Stimulated activated memory B cell treated with anti-CD40 and anti-IgM and Interleukin-4, amounts not matched to agents 10 μg/mL and 1 μg/mL and 100 μg/mL, for 72 hours (primary cell): Measurements from ENCODE around the gene EIF4E2.
A peak's percentile ranks its signal among the peaks of the same experiment; 100 is the strongest.
"Not testable (repeated sequence)": the region's sequence is repeated elsewhere in the genome, so short reads cannot be mapped to it uniquely, and the experiment has no call there.

ENCODE experiments used
- ATAC-seq: fragments of 150-1000 bp; cut with Tn5 transposase; 2 replicates; pipeline ENCODE4 v1.10.0; 2021
- H3K27ac Mint-ChIP-seq: one replicate; pipeline ENCODE4 v1.8.0; 2022; ENCODE audit warnings: mild to moderate bottlenecking, mixed read lengths
- H3K27me3 Mint-ChIP-seq: one replicate; pipeline ENCODE4 v1.8.0; 2022; ENCODE audit warnings: mixed read lengths
- H3K36me3 Mint-ChIP-seq: one replicate; pipeline ENCODE4 v1.8.0; 2022; ENCODE audit warnings: mixed read lengths
- H3K4me1 Mint-ChIP-seq: one replicate; pipeline ENCODE4 v1.8.0; 2022; ENCODE audit warnings: mixed read lengths
- H3K4me3 Mint-ChIP-seq: one replicate; pipeline ENCODE4 v1.8.0; 2022; ENCODE audit warnings: mild to moderate bottlenecking, moderate library complexity, mixed read lengths
- H3K9me3 Mint-ChIP-seq: one replicate; pipeline ENCODE4 v1.8.0; 2022; ENCODE audit warnings: mixed read lengths

The EIF4E2 gene

DNA sequence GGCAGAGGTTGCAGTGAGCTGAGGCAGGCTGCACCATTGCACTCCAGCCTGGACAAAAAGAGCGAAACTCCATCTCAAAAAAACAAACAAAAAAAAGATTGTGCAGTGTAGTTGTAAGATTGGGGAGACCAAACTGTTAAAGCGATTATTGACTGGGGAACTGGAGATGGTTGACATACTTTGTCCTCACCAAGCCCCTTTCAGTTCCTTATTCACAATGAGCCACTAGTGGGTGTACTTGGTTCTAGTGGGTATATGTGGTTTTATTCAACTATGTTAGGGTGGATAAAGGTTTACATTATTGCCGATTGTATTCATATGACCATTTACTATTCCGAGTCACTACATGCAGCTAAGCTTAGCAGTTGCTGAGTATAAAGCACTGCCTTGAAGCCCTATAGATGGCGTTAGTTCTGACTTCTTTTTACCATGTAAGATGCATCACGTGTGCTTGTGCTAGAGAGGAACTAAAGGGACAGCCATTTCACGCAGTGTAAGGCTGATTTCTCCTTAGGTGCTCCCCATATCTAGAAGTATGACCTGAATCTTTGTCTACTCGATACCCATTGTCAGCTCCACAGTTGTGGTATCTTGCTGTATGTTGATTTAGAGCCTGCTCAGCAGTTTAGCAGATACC, 12.1 kb downstream of the EIF4E2 start:
- Mint-ChIP-seq H3K4me1 (peaks cover 6% of the 10 kb centered on the region), H3K27ac (peak overlapping the region; percentile 64), H3K4me3 (no peak overlapping the region), H3K9me3 (no peaks in the 10 kb centered on the region), H3K36me3 (peaks cover 77% of the 10 kb centered on the region), H3K27me3 (no peaks in the 10 kb centered on the region)
- ATAC-seq, result peak; percentile 83

DNA sequence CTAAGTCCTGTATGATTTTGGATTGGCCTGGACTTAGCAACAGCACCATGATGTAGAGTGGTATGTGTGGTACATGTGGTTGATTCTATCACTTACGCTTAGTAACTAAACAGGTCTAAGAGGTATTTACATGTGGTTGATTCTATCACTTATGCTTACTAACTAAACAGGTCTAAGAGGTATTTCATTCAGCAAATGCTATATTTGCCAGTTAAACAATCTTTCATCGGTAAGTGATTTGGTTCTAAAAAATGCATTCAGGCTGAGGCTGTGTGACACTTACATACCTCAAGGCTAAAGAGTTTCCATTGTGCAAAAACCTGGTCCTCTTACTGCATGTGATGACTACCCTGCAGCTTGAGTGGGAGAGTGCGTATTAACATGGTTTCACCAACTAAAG, 13.1 kb downstream of the EIF4E2 start:
- H3K9me3 Mint-ChIP-seq, result no peaks in the 10 kb centered on the region
- H3K4me3 Mint-ChIP-seq, result no peak overlapping the region
- H3K36me3 Mint-ChIP-seq, result peaks cover 81% of the 10 kb centered on the region
- H3K27me3 Mint-ChIP-seq, result no peaks in the 10 kb centered on the region
- no peak for ATAC-seq
- H3K4me1 Mint-ChIP-seq, result peaks cover 6% of the 10 kb centered on the region
- peak overlapping the region; percentile 64 for H3K27ac Mint-ChIP-seq

DNA sequence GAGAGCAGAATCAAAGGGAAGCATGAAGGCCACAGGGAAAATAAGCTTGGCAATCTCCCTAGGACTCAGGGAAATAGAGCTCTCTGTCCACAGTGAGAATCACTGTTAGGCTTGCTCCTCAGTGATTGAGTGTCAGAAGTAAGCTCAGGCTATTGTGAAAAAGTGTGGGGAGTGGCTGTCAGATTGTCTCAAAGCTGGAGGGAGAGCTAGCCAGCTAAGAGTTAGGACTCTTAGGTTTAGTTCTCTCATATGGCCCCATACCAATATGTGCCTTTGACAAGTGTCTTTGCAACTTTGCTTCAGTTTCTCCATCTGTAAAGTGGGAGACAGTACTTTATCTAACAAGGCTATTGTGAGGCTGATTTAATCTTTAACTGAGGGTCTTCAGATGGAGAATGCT, 17.2 kb downstream of the EIF4E2 start:
- Mint-ChIP-seq H3K9me3 (no peaks in the 10 kb centered on the region), H3K27me3 (no peaks in the 10 kb centered on the region), H3K36me3 (peaks cover 82% of the 10 kb centered on the region), H3K4me3 (no peak overlapping the region), H3K27ac (no peak overlapping the region), H3K4me1 (no peaks in the 10 kb centered on the region)
- ATAC-seq, result no peak

DNA sequence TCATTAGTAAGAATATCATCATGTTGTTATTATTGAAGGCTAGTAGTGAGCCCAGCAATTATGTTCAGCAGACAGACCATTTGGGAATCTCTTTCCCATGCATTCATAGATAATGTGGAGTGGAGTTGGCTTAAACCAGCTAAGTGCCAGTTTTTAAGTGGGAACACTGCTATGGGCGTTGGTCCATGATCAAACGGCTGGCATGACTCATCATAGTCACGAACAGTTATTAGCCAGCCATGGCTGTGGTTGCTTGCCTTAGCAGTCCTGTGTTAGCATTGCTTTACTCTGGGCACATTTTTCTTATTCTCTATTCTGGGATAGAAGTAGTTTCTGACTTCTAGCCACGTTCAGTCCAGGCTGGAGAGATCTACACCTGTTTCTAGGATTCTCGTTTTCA, 17.7 kb downstream of the EIF4E2 start:
- Mint-ChIP-seq H3K27ac (no peak overlapping the region), H3K4me1 (no peaks in the 10 kb centered on the region), H3K36me3 (peaks cover 78% of the 10 kb centered on the region), H3K4me3 (no peak overlapping the region), H3K27me3 (no peaks in the 10 kb centered on the region), H3K9me3 (no peaks in the 10 kb centered on the region)
- no peak for ATAC-seq

DNA sequence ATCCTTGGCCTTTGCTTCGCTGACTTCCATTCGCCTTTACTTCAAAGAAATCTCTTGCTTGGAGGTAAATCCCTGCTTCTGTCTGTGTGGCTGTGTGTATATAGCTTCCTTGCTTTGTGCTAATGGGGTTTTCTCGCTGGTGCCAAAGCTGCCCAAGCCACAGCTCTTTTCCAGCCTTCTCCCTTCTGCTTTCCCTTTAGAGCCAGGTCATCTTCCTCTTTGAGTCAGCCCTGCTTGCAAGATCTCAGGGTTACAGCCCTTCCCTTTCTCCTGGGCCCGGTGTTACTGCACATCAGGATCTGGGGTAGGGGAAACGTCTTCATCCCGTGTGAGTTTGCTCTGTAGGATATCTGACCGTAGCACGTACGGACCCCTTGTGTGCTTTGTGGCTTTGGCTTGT, 19.1 kb downstream of the EIF4E2 start:
- no peaks in the 10 kb centered on the region for H3K4me1 Mint-ChIP-seq
- peaks cover 80% of the 10 kb centered on the region for H3K36me3 Mint-ChIP-seq
- H3K4me3 Mint-ChIP-seq, result no peak overlapping the region
- no peak for ATAC-seq
- no peak overlapping the region for H3K27ac Mint-ChIP-seq
- H3K9me3 Mint-ChIP-seq, result no peaks in the 10 kb centered on the region
- no peaks in the 10 kb centered on the region for H3K27me3 Mint-ChIP-seq

DNA sequence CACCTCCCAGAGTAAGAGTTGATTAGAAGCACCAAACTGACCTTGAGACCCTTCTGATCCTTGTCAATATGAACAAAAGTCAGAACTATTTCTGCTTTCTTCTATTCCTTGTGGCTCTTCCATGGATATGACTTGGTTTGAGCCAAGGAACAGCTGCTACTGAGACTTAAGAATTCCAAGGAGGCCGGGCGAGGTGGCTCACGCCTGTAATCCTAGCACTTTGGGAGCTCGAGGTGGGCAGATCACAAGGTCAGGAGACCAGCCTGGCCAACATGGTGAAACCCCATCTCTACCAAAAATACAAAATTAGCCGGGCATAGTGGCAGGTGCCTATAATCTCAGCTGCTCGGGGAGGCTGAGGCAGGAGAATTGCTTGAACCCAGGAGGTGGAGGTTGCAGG, 20.0 kb downstream of the EIF4E2 start:
- ATAC-seq, H3K9me3 Mint-ChIP-seq, H3K4me3 Mint-ChIP-seq, H3K27ac Mint-ChIP-seq, H3K27me3 Mint-ChIP-seq, H3K4me1 Mint-ChIP-seq: not testable (repeated sequence)
- peaks cover 80% of the 10 kb centered on the region for H3K36me3 Mint-ChIP-seq

DNA sequence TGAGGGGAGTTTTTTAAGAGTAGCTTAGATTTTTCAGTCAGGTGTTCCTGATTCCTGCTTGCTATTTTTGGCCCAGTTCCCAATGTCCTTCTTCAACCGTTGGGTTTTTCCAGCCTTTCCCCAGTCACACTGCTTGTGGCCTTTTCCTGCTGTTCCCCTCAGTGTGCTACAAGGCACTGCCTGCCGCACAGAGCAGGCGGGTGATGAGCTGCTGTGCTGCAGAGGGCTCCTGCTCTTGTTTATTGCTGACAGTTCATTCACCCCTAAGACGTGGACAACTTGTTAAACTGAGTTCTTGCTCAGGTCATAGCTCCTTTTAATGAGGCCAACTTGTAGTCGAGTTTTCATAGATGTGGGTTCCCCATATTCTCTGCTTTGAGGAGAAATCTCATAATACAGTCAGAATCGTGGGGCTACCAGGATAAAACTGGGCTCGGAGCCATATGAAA, 20.6 kb downstream of the EIF4E2 start:
- peaks cover 80% of the 10 kb centered on the region for H3K36me3 Mint-ChIP-seq
- no peak overlapping the region for H3K27ac Mint-ChIP-seq
- ATAC-seq, result no peak
- no peaks in the 10 kb centered on the region for H3K4me1 Mint-ChIP-seq
- H3K9me3 Mint-ChIP-seq, result no peaks in the 10 kb centered on the region
- H3K4me3 Mint-ChIP-seq, result no peak overlapping the region
- H3K27me3 Mint-ChIP-seq, result no peaks in the 10 kb centered on the region

DNA sequence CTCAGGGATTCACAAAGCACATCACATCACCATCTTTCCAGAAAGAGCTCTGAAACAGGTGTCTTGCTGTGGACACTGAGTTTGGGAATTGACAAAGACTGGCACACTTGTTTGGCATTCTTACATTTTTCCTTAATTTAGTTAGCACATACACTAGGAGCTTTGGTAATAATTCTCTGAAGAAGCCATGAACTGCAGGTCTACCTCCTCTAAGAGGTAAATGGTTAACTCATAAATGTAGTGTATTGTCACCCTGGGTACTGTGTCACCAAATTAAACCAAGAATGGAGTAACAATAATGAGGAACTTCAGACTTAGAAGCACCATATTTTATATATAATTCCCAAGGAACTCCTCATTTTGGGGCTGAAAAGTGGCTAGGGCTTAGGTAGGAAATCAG, 22.6 kb downstream of the EIF4E2 start:
- Mint-ChIP-seq H3K36me3 (peaks cover 76% of the 10 kb centered on the region), H3K27me3 (no peaks in the 10 kb centered on the region), H3K4me3 (no peak overlapping the region), H3K4me1 (no peaks in the 10 kb centered on the region), H3K27ac (no peak overlapping the region), H3K9me3 (no peaks in the 10 kb centered on the region)
- ATAC-seq, result no peak

DNA sequence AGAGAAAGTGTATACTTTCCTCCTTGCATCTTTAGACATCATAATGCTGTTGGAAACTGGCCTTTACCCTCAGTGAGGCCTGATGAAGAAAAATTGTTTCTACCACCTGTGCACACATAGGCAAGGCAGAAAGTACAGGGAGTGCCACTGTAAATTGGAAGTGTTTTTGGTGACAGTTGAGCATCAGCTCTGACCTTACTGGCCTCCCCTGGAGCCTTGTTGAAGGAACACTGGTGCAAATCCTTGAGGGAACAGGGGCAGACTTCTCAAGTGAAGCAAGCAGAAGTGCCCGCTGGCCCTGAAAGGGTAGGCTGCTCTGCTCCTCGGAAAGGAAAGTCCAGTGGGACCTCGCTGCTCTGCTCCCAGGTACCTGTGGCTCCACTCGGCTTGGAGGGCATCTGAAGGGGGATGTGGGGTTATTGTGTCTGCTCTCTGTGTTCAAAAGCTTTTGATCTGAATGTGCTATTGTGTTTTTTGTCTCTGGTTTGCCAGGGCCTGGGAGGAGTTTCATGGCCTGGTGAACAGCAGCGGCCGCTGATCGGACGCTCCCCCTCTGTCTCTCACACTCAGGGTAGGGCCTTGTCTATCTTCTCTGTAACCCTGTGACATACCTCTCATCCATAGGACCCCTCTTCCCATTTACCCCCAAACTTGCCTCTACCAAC, 23.4 kb downstream of the EIF4E2 start:
- no peak for ATAC-seq
- Mint-ChIP-seq H3K27me3 (no peaks in the 10 kb centered on the region), H3K27ac (no peak overlapping the region), H3K9me3 (no peaks in the 10 kb centered on the region), H3K4me3 (no peak overlapping the region), H3K36me3 (peaks cover 70% of the 10 kb centered on the region), H3K4me1 (no peaks in the 10 kb centered on the region)

DNA sequence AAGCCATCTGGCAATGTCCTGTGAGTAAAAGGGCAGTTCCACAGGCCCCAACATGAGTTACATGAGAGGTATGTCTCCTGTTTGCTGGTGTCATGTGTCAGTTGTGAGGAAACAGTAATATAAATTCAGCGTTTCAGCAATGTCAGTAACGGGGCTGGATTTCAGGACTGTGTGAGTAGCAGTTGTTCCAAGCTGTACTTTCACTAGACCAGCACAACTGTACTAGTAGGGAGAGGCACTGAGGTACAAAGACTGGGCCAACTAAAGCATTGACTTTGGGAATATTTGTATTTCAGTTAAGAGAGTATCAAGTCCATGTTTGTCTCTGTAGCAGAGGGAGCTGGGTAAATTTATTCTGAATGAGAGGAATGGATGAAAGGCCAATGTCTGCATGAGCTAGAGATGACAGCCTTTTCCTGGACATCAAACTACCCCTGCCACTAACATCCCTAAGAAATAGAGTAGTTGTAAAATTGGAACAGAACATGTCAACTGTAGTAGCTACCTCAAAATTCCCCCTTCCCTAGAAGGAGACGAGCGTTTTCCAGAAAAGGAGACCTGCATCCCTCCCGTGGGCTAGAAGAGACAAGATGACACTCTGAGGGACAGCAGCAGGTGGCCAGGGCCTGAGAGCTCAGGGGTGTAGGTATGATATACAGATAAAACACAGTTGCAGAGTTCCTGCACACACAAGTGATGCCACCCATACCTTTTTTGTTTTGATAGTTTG, 24.4 kb downstream of the EIF4E2 start:
- no peak overlapping the region for H3K27ac Mint-ChIP-seq
- no peak overlapping the region for H3K4me3 Mint-ChIP-seq
- peaks cover 61% of the 10 kb centered on the region for H3K36me3 Mint-ChIP-seq
- H3K27me3 Mint-ChIP-seq, result no peaks in the 10 kb centered on the region
- no peak for ATAC-seq
- H3K4me1 Mint-ChIP-seq, result no peaks in the 10 kb centered on the region
- H3K9me3 Mint-ChIP-seq, result no peaks in the 10 kb centered on the region

DNA sequence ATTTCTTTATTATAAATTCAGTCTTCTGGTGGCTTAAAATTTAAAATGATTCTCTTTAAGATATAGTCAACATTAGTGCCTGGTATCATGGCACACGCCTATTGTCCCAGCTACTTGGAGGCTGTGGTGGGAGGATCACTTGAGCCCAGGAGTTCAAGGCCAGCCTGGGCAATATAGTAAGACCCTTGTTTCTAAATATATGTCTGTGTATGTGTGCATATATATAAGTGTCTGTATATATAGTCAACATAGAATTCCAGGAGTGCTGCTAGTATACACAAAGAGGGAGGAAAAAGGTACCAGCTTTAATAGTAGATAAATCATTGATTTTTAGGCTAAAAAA, 24.9 kb downstream of the EIF4E2 start:
- no peak overlapping the region for H3K4me3 Mint-ChIP-seq
- H3K4me1 Mint-ChIP-seq, result no peaks in the 10 kb centered on the region
- peaks cover 58% of the 10 kb centered on the region for H3K36me3 Mint-ChIP-seq
- no peaks in the 10 kb centered on the region for H3K27me3 Mint-ChIP-seq
- no peak overlapping the region for H3K27ac Mint-ChIP-seq
- H3K9me3 Mint-ChIP-seq, result no peaks in the 10 kb centered on the region
- ATAC-seq, result no peak

DNA sequence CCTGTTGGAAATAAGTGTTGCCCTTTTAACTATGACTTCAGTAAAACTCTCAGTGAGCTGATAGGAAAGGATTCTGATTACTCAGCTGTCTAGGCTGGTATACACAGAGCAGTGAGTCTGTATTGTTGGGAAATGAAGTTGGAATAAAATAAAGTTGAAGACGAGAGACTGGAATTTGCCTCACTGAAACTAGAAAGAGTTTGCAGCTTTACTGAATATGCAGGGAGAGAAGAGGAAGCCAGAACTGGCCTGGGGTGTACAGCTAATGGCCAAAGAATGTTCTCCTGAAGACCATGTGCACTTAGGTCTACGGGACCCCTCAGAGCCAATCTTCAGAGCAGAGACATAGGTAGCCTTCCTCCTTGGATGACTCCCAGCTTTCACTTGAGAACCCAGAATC, 26.5 kb downstream of the EIF4E2 start:
- ATAC-seq, result no peak
- Mint-ChIP-seq H3K4me1 (peaks cover 6% of the 10 kb centered on the region), H3K4me3 (no peak overlapping the region), H3K27ac (no peak overlapping the region), H3K27me3 (no peaks in the 10 kb centered on the region), H3K36me3 (peaks cover 59% of the 10 kb centered on the region), H3K9me3 (no peaks in the 10 kb centered on the region)

DNA sequence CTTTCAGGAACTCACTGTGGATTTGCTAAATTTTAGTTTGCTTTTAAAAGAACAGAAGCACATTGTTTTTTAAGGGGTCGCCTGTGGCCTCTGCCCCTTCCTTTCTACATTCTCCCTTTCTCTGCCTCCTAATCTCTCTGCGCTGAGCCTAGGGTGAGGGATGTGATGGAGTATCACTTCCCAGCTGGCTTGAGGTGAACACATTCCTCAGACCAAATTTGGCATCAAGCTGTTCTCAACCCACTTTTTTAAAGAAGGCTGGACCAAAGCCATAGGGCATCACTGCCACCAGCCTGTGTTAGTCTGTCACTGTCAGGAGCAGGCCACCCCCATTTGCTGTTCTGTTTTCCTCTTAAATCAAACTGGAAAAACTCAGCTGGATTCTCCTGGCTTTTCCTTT, 27.4 kb downstream of the EIF4E2 start:
- Mint-ChIP-seq H3K4me3 (no peak overlapping the region), H3K36me3 (peaks cover 68% of the 10 kb centered on the region), H3K4me1 (peaks cover 6% of the 10 kb centered on the region), H3K9me3 (peaks cover 2% of the 10 kb centered on the region), H3K27me3 (no peaks in the 10 kb centered on the region), H3K27ac (no peak overlapping the region)
- no peak for ATAC-seq

DNA sequence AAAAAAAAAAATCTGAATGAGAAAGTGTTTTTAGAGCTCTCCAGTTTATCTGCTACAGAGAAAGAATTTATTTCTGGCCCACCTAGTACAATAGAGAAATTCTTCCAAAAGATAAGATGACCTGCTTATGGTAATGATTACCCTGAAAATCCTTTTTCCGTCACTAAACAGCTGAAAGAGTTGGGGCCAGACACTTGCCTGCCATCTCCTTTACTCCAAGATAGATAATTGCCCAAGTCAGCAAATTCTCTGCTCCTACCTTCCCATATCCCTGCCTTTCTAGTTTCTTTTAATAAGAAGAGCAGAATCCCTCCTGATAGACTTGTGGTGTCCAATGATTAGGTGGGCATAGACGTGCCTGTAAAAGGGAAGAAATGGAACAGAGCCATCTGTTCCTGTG, 28.1 kb downstream of the EIF4E2 start:
- no peak for ATAC-seq
- no peak overlapping the region for H3K4me3 Mint-ChIP-seq
- H3K27me3 Mint-ChIP-seq, result no peaks in the 10 kb centered on the region
- peaks cover 6% of the 10 kb centered on the region for H3K4me1 Mint-ChIP-seq
- H3K27ac Mint-ChIP-seq, result no peak overlapping the region
- H3K9me3 Mint-ChIP-seq, result peaks cover 6% of the 10 kb centered on the region
- peaks cover 75% of the 10 kb centered on the region for H3K36me3 Mint-ChIP-seq

DNA sequence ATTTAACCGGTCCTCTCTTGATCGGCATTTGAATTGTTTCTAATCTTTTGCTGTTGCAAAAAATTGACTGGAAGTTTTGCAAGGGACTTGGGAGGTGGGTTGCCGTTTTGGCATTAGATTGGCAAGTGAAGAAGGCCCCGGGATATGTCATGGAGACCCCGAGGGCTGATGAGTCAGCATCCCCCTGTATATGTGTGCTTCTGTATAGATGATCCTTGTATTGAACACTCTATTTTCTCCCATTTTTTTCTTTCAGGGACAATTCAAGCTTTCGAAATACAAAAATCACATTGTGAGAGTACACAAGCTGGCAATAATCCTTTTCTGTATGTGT, 30.1 kb downstream of the EIF4E2 start:
- peaks cover 74% of the 10 kb centered on the region for H3K36me3 Mint-ChIP-seq
- ATAC-seq, result no peak
- H3K27ac Mint-ChIP-seq, result no peak overlapping the region

DNA sequence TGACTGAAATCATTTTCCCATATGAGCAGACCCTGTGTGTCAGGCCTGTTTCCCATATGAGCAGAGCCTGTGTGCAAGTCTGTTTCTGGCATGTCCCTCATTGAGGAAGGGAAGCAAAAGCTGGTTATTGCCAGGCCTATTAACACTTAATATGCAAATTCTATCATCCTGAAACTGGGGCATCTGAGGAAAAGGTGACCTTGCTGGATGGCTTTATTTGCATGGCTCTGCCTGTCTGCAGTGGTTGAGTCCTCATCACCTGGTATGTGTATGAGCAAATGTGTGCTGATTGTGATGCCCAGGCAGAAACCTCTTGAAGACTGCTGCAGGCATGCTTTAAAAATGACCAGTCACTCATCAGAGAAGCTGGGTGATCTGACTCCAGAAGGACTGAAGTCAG, 31.2 kb downstream of the EIF4E2 start:
- ATAC-seq, result no peak
- Mint-ChIP-seq H3K27ac (no peak overlapping the region), H3K4me1 (peaks cover 6% of the 10 kb centered on the region), H3K9me3 (peaks cover 6% of the 10 kb centered on the region), H3K36me3 (peaks cover 65% of the 10 kb centered on the region), H3K4me3 (no peak overlapping the region), H3K27me3 (no peaks in the 10 kb centered on the region)

More for the DNA sequence above, 30.1 kb downstream of the EIF4E2 start:
- Mint-ChIP-seq H3K4me1 (peaks cover 6% of the 10 kb centered on the region), H3K27me3 (no peaks in the 10 kb centered on the region), H3K4me3 (no peak overlapping the region), H3K9me3 (peaks cover 6% of the 10 kb centered on the region)
